GM23338 (cell line): ENCODE measurements around the gene OPN1SW. TPM values are rescaled to one million over a fixed set of nuclear protein-coding genes. Genes with fewer than 3 reads are reported as not detected.

ENCODE experiments used
- ATAC-seq: fragments of 200-7000 bp; cut with Tn5 transposase; 3 replicates; pipeline ENCODE4 v1.9.1; 2020
- DNase-seq: peaks from one replicate; pipeline ENCODE4 v3.0.0-alpha.2; 2015; ENCODE audit warnings: low spot score
- H2AFZ ChIP-seq: fragments of 200-600 bp; sonication (generic); 2 replicates; pipeline ENCODE4 v1.8.0; 2016; ENCODE audit warnings: antibody characterized with exemption, mild to moderate bottlenecking, moderate library complexity
- H3F3A ChIP-seq: fragments of 200-600 bp; sonication (generic); replicated peaks from 2 replicates; pipeline ENCODE4 v1.8.0; 2017; ENCODE audit warnings: antibody characterized with exemption, mixed run types, low read depth
- H3K27ac ChIP-seq: fragments of 200-600 bp; sonication (generic); 2 replicates; pipeline ENCODE4 v1.6.1; 2016; ENCODE audit warnings: low read depth
- H3K27me3 ChIP-seq: fragments of 200-600 bp; sonication (generic); 2 replicates; pipeline ENCODE4 v1.8.0; 2016; ENCODE audit warnings: mild to moderate bottlenecking, mixed run types, moderate library complexity; ENCODE audit not compliant: insufficient read depth
- H3K36me3 ChIP-seq: fragments of 200-600 bp; sonication (generic); 2 replicates; pipeline ENCODE4 v1.8.0; 2016; ENCODE audit warnings: mild to moderate bottlenecking; ENCODE audit not compliant: insufficient read depth
- H3K4me1 ChIP-seq: fragments of 200-600 bp; sonication (generic); 2 replicates; pipeline ENCODE4 v1.8.0; 2016; ENCODE audit warnings: mild to moderate bottlenecking, moderate library complexity; ENCODE audit not compliant: insufficient read depth
- H3K4me2 ChIP-seq: fragments of 200-600 bp; sonication (generic); 2 replicates; pipeline ENCODE4 v1.7.1; 2017; ENCODE audit warnings: mixed run types
- H3K4me3 ChIP-seq: fragments of 200-600 bp; sonication (generic); 2 replicates; pipeline ENCODE4 v1.6.1; 2016; ENCODE audit warnings: mixed run types
- H3K79me2 ChIP-seq: fragments of 200-600 bp; sonication (generic); replicated peaks from 2 replicates; pipeline ENCODE4 v1.8.0; 2017; ENCODE audit warnings: mild to moderate bottlenecking; ENCODE audit not compliant: insufficient read depth
- H3K9me2 ChIP-seq: fragments of 200-600 bp; sonication (generic); 2 replicates; pipeline ENCODE4 v1.8.0; 2017; ENCODE audit not compliant: insufficient read depth
- H4K20me1 ChIP-seq: fragments of 200-600 bp; sonication (generic); replicated peaks from 2 replicates; pipeline ENCODE4 v1.8.0; 2017; ENCODE audit warnings: mild to moderate bottlenecking; ENCODE audit not compliant: insufficient read depth
- H3K27ac Mint-ChIP-seq: 2 replicates; pipeline ENCODE4 v1.8.0; 2020; ENCODE audit warnings: inconsistent platforms, mild to moderate bottlenecking, moderate library complexity, mixed read lengths
- H3K27me3 Mint-ChIP-seq: 3 replicates; pipeline ENCODE4 v1.8.0; 2022; ENCODE audit warnings: low read depth, mild to moderate bottlenecking, moderate library complexity, mixed read lengths, inconsistent platforms; ENCODE audit not compliant: insufficient read depth, poor library complexity
- H3K36me3 Mint-ChIP-seq: 3 replicates; pipeline ENCODE4 v1.8.0; 2021; ENCODE audit warnings: low read depth, mild to moderate bottlenecking, inconsistent platforms, moderate library complexity, mixed read lengths
- H3K4me1 Mint-ChIP-seq: 3 replicates; pipeline ENCODE4 v1.8.0; 2020; ENCODE audit warnings: mild to moderate bottlenecking, inconsistent platforms, mixed read lengths
- H3K4me3 Mint-ChIP-seq: 3 replicates; pipeline ENCODE4 v1.8.0; 2021; ENCODE audit warnings: moderate library complexity, mild to moderate bottlenecking, inconsistent platforms, mixed read lengths
- H3K9me3 Mint-ChIP-seq: 3 replicates; pipeline ENCODE4 v1.8.0; 2020; ENCODE audit warnings: moderate library complexity, mild to moderate bottlenecking, inconsistent platforms, mixed read lengths
- EZH2 ChIP-seq: fragments of 200-600 bp; sonication (generic); IDR thresholded peaks from one replicate; pipeline ENCODE4 v1.8.0; 2017; ENCODE audit warnings: antibody characterized with exemption, mild to moderate bottlenecking, low read depth; ENCODE audit not compliant: unreplicated experiment
- EZH2phosphoT487 ChIP-seq: fragments of 200-600 bp; sonication (generic); IDR thresholded peaks from one replicate; pipeline ENCODE4 v1.8.1; 2018; ENCODE audit warnings: antibody characterized with exemption; ENCODE audit not compliant: unreplicated experiment
- ZNF114 ChIP-seq: fragments of 250-450 bp; sonication (Bioruptor Pico); IDR thresholded peaks from 2 replicates; pipeline ENCODE4 v1.5.0; 2020; ENCODE audit warnings: mild to moderate bottlenecking, moderate library complexity
- ZNF331 ChIP-seq: fragments of 250-450 bp; sonication (Bioruptor Pico); IDR thresholded peaks from 2 replicates; pipeline ENCODE4 v1.5.0; 2020; ENCODE audit warnings: low read depth, mild to moderate bottlenecking, moderate library complexity
- ZNF462 ChIP-seq: fragments of 250-450 bp; sonication (Bioruptor Pico); IDR thresholded peaks from 2 replicates; pipeline ENCODE4 v1.5.0; 2020; ENCODE audit warnings: mild to moderate bottlenecking, moderate library complexity
- polyA plus RNA-seq: library from polyadenylated mRNA; unstranded; fragments of >200 nt; fragmentation: Nextera tagmentation; extraction: Ambion mirVana; gene quantifications from 2 replicates; pipeline ENCODE4 v1.2.1, GENCODE V29; 2016
- total RNA-seq: library from RNA; depleted of rRNA; stranded (reverse); fragments of >200 nt; shearing (Covaris generic); gene quantifications from 2 replicates; pipeline ENCODE4 v1.2.3, GENCODE V29; 2014
- TF ChIP-seq, protein P1 (sequence below): IDR thresholded peaks from one replicate; pipeline ENCODE4 v1.6.1; 2018; ENCODE audit warnings: antibody characterized with exemption; ENCODE audit not compliant: unreplicated experiment

The OPN1SW gene
- total and polyA plus RNA-seq, 2 experiments from 2014 or later: 0.50 TPM; not detected in 1

DNA sequence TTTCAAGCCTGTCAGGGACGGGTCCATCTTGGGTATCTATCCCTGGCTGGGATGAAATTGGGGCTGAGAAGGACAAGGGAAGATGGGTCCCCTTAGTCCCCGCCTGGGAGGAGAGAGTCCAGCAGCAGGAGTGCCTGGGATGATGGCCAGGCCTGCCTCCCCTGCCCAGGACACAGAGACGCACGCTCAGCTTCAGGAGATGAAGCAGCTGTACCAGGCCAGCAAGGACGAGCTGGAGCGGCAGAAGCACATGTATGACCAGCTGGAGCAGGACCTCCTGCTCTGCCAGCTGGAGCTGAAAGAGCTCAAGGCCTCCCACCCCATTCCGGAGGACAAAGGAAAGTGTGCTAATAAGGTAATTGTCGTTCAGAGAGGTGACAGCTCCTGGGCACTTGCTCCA is 31.6 kb upstream of the OPN1SW start (continued):
- TF ChIP-seq ZNF462 (CRISPR knock-in tag) (no peak), ZNF331 (CRISPR knock-in tag) (no peak)

- H3F3A ChIP-seq: no peaks in the 10 kb centered on the region; the same call in 1 of the 2 replicates
- H3K9me3 Mint-ChIP-seq: no peaks in the 10 kb centered on the region
- no peaks in the 10 kb centered on the region for H3K9me2 ChIP-seq
- no peak overlapping the region for H3K27ac ChIP-seq
- H4K20me1 ChIP-seq: 0 out of 2 replicates have a peak, but pooled peaks cover 4% of the 10 kb centered on the region
- no peaks in the 10 kb centered on the region for H3K4me1 ChIP-seq
- no peaks in the 10 kb centered on the region for H3K79me2 ChIP-seq
- no peak for DNase-seq
- no peaks in the 10 kb centered on the region for H3K27me3 ChIP-seq
- H3K4me1 Mint-ChIP-seq: peaks cover 13% of the 10 kb centered on the region
- no peak overlapping the region for H2AFZ ChIP-seq
- no peak for ATAC-seq
- no peak overlapping the region for H3K4me2 ChIP-seq
- H3K4me3 ChIP-seq: no peak overlapping the region
- H3K36me3 Mint-ChIP-seq: peaks cover 54% of the 10 kb centered on the region
- peaks cover 33% of the 10 kb centered on the region; the same call in 1 of the 2 replicates for H3K36me3 ChIP-seq
- no peaks in the 10 kb centered on the region for H3K27me3 Mint-ChIP-seq
- no peak overlapping the region for H3K27ac Mint-ChIP-seq
- no peak overlapping the region for H3K4me3 Mint-ChIP-seq
- no peak for TF ChIP-seq ZNF462 (CRISPR knock-in tag)
- TF ChIP-seq EZH2phosphoT487: no peak
- TF ChIP-seq, protein P1, sequence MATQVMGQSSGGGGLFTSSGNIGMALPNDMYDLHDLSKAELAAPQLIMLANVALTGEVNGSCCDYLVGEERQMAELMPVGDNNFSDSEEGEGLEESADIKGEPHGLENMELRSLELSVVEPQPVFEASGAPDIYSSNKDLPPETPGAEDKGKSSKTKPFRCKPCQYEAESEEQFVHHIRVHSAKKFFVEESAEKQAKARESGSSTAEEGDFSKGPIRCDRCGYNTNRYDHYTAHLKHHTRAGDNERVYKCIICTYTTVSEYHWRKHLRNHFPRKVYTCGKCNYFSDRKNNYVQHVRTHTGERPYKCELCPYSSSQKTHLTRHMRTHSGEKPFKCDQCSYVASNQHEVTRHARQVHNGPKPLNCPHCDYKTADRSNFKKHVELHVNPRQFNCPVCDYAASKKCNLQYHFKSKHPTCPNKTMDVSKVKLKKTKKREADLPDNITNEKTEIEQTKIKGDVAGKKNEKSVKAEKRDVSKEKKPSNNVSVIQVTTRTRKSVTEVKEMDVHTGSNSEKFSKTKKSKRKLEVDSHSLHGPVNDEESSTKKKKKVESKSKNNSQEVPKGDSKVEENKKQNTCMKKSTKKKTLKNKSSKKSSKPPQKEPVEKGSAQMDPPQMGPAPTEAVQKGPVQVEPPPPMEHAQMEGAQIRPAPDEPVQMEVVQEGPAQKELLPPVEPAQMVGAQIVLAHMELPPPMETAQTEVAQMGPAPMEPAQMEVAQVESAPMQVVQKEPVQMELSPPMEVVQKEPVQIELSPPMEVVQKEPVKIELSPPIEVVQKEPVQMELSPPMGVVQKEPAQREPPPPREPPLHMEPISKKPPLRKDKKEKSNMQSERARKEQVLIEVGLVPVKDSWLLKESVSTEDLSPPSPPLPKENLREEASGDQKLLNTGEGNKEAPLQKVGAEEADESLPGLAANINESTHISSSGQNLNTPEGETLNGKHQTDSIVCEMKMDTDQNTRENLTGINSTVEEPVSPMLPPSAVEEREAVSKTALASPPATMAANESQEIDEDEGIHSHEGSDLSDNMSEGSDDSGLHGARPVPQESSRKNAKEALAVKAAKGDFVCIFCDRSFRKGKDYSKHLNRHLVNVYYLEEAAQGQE: no peak
- no peak for TF ChIP-seq ZNF114 (CRISPR knock-in tag)
- no peak for TF ChIP-seq EZH2
Observed at GRCh38 chr7:128805225-128805624, 29.6 kb upstream of the OPN1SW start.
